DND-41 (cell line): Measurements from ENCODE around the gene SULT1A2.

Experiments
- EZH2 ChIP-seq: IDR thresholded peaks from 3 replicates; pipeline ENCODE4 v1.6.1; 2012; ENCODE audit warnings: borderline replicate concordance, low read depth, mild to moderate bottlenecking, moderate library complexity, low read length, inconsistent platforms; ENCODE audit not compliant: severe bottlenecking
- TF ChIP-seq, protein P1 (sequence below): IDR thresholded peaks from 2 replicates; pipeline ENCODE4 v1.5.1; 2012; ENCODE audit warnings: borderline replicate concordance, low read length, moderate library complexity, mild to moderate bottlenecking; ENCODE audit not compliant: poor library complexity, severe bottlenecking; ENCODE audit errors: extremely low read depth

DNA sequence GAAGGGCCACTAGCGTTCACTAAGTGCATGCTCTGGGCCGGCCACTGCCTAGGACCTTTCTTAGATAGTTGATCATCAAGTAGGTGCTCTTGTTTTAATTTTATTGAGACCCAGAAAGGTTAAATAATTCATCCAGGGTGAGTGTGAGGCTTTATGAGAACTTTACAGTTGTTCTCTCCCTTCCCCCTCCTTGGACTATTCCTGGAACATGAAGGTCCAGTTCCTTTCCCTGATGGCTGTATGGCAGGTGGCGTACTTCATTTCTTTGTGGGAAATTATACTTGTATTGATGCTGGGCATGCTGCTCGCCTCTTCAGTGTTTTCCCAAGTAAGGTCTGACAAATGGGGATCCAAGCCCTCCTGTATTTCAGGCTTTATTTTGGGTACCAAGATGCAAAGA, 34.7 kb downstream of the SULT1A2 start:
- TF ChIP-seq, protein P1, sequence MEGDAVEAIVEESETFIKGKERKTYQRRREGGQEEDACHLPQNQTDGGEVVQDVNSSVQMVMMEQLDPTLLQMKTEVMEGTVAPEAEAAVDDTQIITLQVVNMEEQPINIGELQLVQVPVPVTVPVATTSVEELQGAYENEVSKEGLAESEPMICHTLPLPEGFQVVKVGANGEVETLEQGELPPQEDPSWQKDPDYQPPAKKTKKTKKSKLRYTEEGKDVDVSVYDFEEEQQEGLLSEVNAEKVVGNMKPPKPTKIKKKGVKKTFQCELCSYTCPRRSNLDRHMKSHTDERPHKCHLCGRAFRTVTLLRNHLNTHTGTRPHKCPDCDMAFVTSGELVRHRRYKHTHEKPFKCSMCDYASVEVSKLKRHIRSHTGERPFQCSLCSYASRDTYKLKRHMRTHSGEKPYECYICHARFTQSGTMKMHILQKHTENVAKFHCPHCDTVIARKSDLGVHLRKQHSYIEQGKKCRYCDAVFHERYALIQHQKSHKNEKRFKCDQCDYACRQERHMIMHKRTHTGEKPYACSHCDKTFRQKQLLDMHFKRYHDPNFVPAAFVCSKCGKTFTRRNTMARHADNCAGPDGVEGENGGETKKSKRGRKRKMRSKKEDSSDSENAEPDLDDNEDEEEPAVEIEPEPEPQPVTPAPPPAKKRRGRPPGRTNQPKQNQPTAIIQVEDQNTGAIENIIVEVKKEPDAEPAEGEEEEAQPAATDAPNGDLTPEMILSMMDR, result no peak
- TF ChIP-seq EZH2, result no peak
